SK-N-SH treated with all-trans-retinoic acid at 6 μM for 48 hours (cell line): Measurements from ENCODE around the gene TULP1.

ENCODE experiments used
- ATAC-seq: fragments of 200-7000 bp; cut with Tn5 transposase; 3 replicates; pipeline ENCODE4 v1.9.1; 2020; ENCODE audit warnings: mild to moderate bottlenecking, moderate library complexity
- ARNTL ChIP-seq: fragments of 450-650 bp; formaldehyde crosslinking; IDR thresholded peaks from 2 replicates; pipeline ENCODE4 v1.5.0; 2020; ENCODE audit warnings: low read depth, mild to moderate bottlenecking, moderate library complexity, borderline replicate concordance
- BACH2 ChIP-seq: fragments of 250-450 bp; sonication (Bioruptor Pico); IDR thresholded peaks from 2 replicates; pipeline ENCODE4 v1.9.0; 2021; ENCODE audit warnings: mild to moderate bottlenecking, borderline replicate concordance
- CREB5 ChIP-seq: fragments of 250-450 bp; sonication (Bioruptor Pico); IDR thresholded peaks from 2 replicates; pipeline ENCODE4 v1.5.1; 2020; ENCODE audit warnings: low read depth, mild to moderate bottlenecking, moderate library complexity
- CSRNP3 ChIP-seq: fragments of 250-450 bp; sonication (Bioruptor Pico); IDR thresholded peaks from 2 replicates; pipeline ENCODE4 v1.5.1; 2021; ENCODE audit warnings: mild to moderate bottlenecking, moderate library complexity
- ESRRG ChIP-seq: fragments of 250-450 bp; sonication (Bioruptor Pico); IDR thresholded peaks from 2 replicates; pipeline ENCODE4 v1.6.1; 2021; ENCODE audit warnings: mild to moderate bottlenecking
- GLIS3 ChIP-seq: fragments of 250-450 bp; sonication (Bioruptor Pico); IDR thresholded peaks from 2 replicates; pipeline ENCODE4 v1.5.0; 2020; ENCODE audit warnings: mild to moderate bottlenecking, moderate library complexity
- ISL1 ChIP-seq: fragments of 250-450 bp; sonication (Bioruptor Pico); IDR thresholded peaks from 2 replicates; pipeline ENCODE4 v2.1.2; 2022; ENCODE audit warnings: mild to moderate bottlenecking, moderate library complexity
- OSR1 ChIP-seq: fragments of 250-450 bp; sonication (Bioruptor Pico); IDR thresholded peaks from 2 replicates; pipeline ENCODE4 v1.8.0; 2022; ENCODE audit warnings: moderate library complexity, mild to moderate bottlenecking, inconsistent platforms
- PPARA ChIP-seq: fragments of 250-450 bp; sonication (Bioruptor Pico); IDR thresholded peaks from 2 replicates; pipeline ENCODE4 v1.5.0; 2020; ENCODE audit warnings: mild to moderate bottlenecking, borderline replicate concordance
- RARB ChIP-seq: fragments of 250-450 bp; sonication (Bioruptor Pico); IDR thresholded peaks from 2 replicates; pipeline ENCODE4 v1.8.0; 2021; ENCODE audit warnings: mild to moderate bottlenecking, moderate library complexity
- SNAI2 ChIP-seq: fragments of 250-450 bp; sonication (Bioruptor Pico); IDR thresholded peaks from 2 replicates; pipeline ENCODE4 v1.5.0; 2020; ENCODE audit warnings: mild to moderate bottlenecking, moderate library complexity
- TCF4 ChIP-seq: fragments of 250-450 bp; sonication (Bioruptor Pico); IDR thresholded peaks from 2 replicates; pipeline ENCODE4 v1.8.0; 2021; ENCODE audit warnings: mild to moderate bottlenecking, moderate library complexity, borderline replicate concordance
- TOX ChIP-seq: fragments of 250-450 bp; sonication (Bioruptor Pico); IDR thresholded peaks from 2 replicates; pipeline ENCODE4 v1.8.0; 2021; ENCODE audit warnings: mild to moderate bottlenecking, moderate library complexity, borderline replicate concordance
- TSHZ2 ChIP-seq: fragments of 250-450 bp; sonication (Bioruptor Pico); IDR thresholded peaks from 2 replicates; pipeline ENCODE4 v1.5.0; 2020; ENCODE audit warnings: mild to moderate bottlenecking, moderate library complexity
- ZFP3 ChIP-seq: fragments of 250-450 bp; sonication (Bioruptor Pico); IDR thresholded peaks from 2 replicates; pipeline ENCODE4 v1.5.0; 2020; ENCODE audit warnings: mild to moderate bottlenecking, moderate library complexity
- ZFP30 ChIP-seq: fragments of 450-650 bp; formaldehyde crosslinking; IDR thresholded peaks from 2 replicates; pipeline ENCODE4 v1.5.0; 2022; ENCODE audit warnings: mild to moderate bottlenecking, moderate library complexity
- ZNF565 ChIP-seq: fragments of 450-650 bp; formaldehyde crosslinking; conservative IDR thresholded peaks from 2 replicates; pipeline ENCODE4 v1.5.0; 2020; ENCODE audit warnings: low read depth, mild to moderate bottlenecking, moderate library complexity
- ZNF70 ChIP-seq: fragments of 450-650 bp; formaldehyde crosslinking; IDR thresholded peaks from 2 replicates; pipeline ENCODE4 v1.5.0; 2020; ENCODE audit warnings: mild to moderate bottlenecking, moderate library complexity
- ZNF8 ChIP-seq: fragments of 450-650 bp; formaldehyde crosslinking; IDR thresholded peaks from 2 replicates; pipeline ENCODE4 v1.5.0; 2020; ENCODE audit warnings: mild to moderate bottlenecking, moderate library complexity
- TF ChIP-seq, protein P1 (sequence below): fragments of 250-450 bp; sonication (Bioruptor Pico); IDR thresholded peaks from 2 replicates; pipeline ENCODE4 v1.8.0; 2020; ENCODE audit warnings: mild to moderate bottlenecking, moderate library complexity, borderline replicate concordance

TULP1 gene

DNA sequence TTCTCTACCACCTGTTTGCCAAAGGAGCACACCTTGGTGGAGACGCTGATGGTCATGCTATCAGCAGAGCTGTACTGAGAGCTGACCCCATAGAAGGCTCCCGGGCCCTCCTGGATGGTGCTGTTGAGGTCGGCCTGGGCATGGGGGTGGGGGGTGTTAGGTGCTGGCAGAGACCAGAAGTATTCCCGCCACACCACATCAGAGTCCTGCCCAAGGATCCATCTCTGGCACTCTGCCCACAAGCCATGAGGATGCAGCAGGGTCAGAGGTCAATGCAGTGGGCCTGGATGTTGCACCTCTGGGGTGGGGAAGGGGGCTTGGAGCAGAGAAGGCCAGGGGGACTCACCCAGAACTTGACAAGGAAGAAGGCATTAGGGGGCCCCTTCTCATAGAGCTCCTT is 37.1 kb downstream of the TULP1 start (continued):
- TF ChIP-seq, protein P1, sequence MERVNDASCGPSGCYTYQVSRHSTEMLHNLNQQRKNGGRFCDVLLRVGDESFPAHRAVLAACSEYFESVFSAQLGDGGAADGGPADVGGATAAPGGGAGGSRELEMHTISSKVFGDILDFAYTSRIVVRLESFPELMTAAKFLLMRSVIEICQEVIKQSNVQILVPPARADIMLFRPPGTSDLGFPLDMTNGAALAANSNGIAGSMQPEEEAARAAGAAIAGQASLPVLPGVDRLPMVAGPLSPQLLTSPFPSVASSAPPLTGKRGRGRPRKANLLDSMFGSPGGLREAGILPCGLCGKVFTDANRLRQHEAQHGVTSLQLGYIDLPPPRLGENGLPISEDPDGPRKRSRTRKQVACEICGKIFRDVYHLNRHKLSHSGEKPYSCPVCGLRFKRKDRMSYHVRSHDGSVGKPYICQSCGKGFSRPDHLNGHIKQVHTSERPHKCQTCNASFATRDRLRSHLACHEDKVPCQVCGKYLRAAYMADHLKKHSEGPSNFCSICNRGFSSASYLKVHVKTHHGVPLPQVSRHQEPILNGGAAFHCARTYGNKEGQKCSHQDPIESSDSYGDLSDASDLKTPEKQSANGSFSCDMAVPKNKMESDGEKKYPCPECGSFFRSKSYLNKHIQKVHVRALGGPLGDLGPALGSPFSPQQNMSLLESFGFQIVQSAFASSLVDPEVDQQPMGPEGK, result no peak
- TF ChIP-seq BACH2 (CRISPR knock-in tag), result no peak
- no peak for TF ChIP-seq PPARA (CRISPR knock-in tag)
- no peak for TF ChIP-seq SNAI2 (CRISPR knock-in tag)
- no peak for TF ChIP-seq ZNF565 (CRISPR knock-in tag)
- TF ChIP-seq ZNF8 (CRISPR knock-in tag), result no peak
- TF ChIP-seq OSR1 (CRISPR knock-in tag), result no peak

DNA sequence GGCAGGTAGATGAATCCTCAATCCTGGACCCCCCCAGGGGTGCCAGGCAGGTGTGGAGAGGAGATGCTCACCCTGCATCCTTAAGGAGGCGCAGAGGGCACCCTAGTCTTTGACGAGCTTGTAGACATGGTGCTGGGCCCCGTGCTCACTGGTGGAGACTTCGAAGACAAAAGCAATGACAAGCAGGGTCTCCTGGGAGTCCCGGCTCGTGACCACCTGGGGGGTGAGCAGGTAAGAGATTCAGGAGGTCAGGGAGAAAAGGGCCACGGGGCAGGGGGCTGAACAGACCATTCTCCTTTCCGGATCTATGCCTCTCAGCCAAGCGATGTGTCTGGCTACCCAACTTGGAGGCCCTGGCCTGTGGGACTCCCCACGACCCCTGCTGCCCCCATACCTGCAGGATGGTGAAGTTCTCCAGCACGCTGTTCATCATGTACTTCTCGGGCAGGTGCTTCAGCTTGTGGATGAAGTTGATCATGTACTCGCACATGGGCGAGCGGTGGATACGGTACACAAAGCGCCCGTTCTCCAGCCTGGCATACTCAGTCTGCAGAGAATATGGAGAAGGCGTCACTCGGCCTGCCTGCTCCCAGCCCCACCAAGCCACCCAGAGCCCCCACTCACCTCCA is 37.6 kb downstream of the TULP1 start:
- TF ChIP-seq TCF4 (CRISPR knock-in tag) (no peak), ARNTL (CRISPR knock-in tag) (no peak), ZFP30 (no peak), ZFP3 (CRISPR knock-in tag) (no peak), BACH2 (CRISPR knock-in tag) (no peak), TOX (no peak), CSRNP3 (CRISPR knock-in tag) (no peak), ZNF565 (CRISPR knock-in tag) (no peak), SNAI2 (CRISPR knock-in tag) (no peak), OSR1 (CRISPR knock-in tag) (no peak), ZNF70 (CRISPR knock-in tag) (no peak), TSHZ2 (CRISPR knock-in tag) (no peak), CREB5 (CRISPR knock-in tag) (no peak), ISL1 (no peak), GLIS3 (no peak), ESRRG (CRISPR knock-in tag) (no peak), RARB (no peak)
- TF ChIP-seq, protein P1, result no peak
- peak; percentile 5; the same call in 2 of the 3 replicates for ATAC-seq

GRCh38 chr6:35474131-35474941 is 38.4 kb downstream of the TULP1 start:
- peak; percentile 25 for ATAC-seq
- TF ChIP-seq PPARA (CRISPR knock-in tag), result no peak
- TF ChIP-seq TSHZ2 (CRISPR knock-in tag), result no peak
- no peak for TF ChIP-seq SNAI2 (CRISPR knock-in tag)
